Non-pigmented ciliary epithelial cell (primary cell): ENCODE data around the gene OPRL1.

ENCODE experiments used
- DNase-seq: peaks from one replicate; pipeline ENCODE4 v3.0.0-alpha.2; 2010; ENCODE audit warnings: low read depth

The OPRL1 gene

DNA sequence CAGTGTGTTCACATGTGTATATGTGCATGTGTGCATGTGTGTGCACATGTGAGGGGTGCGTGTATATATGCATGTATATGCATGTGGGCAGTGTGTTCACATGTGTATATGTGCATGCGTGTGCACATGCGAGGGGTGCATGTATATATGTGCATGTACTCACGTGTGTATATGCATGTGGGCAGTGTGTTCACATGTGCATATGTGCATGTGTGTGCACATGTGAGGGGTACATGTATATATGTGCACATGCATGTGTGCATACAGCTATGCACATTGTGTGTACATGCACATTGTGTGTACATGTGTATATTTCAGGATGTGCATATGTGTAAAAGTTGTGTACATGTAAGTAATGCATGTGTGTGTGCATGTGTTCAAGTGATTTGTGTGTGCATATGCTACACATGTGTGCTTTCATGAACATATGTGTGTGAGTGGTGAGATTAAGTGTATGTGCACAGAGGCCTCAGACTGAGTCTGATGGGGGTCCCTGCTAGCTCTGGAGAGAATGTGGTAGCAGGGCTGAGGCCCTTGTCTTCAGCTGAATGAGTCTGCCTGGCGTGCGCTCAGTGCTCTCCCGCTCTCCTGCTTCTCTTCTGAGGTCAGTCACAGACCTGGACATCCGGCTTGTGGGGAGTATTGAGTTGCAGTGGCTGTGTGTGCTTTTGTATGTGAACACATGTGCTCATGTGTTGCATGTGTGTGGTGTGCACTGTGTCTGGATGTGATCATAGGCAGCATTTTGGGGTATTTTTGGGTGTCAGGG, 64.4 kb downstream of the OPRL1 start:
- DNase-seq, result no peak

DNA sequence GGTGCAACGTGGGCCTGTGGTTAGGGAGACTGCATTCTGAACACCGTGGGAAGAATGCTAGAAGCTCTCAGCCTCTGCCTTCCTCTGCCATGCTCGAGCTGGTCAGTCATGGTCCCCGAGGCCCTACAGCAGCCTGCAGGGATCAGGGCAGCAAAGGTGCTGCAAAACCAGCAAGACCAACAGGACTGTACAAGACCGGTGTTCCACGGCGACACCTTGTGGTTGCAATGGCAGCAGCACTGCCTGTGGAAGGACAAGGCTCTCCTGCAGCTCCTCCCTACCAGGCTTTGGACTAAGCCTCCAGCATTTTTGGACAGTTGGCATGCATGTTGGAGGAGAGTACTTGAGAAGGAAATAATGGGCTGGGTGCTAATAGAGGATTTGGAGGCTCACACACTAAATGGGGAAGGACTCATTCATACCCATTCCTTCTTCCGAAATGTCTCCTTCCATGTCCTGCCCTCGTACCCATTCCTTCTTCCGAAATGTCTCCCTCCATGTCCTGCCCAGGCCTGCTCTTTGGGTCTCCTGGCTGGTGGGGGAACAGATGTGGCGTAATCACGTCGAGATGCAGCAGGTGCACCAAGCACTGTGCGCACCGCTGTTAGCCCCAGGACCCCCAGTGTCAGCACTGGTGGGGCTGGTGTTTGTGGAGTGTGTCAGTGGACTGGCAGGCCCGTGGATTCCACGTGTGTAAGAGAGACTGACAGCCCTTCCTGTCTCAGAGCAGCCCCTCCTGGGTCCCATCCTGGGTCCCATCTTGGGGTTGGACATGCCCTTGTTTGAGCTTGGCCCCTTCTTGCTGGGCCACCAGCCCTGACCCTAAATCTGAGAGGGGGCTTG, 65.8 kb downstream of the OPRL1 start:
- no peak for DNase-seq

DNA sequence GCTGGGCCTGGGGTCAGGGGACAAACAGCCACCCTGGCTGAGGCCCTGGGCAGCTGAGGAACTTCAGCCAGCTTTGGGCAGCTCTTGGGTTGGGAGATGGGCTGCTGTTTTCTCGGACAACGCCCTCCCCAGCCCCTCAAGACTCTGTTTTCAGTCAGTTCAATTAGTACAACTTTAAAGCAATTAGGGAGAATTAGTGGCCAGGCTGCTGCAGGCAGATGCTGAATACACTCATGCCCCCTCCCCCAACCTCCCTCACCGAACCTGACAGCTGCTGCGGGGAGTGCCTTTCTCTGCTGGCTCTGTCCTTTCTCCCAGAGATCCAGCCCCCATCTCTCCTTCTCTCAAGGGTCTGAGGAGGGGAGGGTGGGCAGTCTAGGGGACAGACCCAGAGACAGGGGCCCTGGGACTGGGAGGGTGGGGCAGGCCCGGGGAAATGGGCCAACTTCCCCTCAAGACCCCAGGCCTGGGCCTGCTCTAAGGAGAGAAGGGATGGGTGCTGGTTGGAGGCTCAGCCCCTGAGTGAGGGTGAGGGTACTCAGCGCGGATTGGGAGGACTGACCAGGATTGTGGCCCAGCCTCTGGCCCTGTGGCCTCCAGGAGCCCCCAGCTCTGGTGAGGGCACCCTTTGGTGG, 66.5 kb downstream of the OPRL1 start:
- no peak for DNase-seq

DNA sequence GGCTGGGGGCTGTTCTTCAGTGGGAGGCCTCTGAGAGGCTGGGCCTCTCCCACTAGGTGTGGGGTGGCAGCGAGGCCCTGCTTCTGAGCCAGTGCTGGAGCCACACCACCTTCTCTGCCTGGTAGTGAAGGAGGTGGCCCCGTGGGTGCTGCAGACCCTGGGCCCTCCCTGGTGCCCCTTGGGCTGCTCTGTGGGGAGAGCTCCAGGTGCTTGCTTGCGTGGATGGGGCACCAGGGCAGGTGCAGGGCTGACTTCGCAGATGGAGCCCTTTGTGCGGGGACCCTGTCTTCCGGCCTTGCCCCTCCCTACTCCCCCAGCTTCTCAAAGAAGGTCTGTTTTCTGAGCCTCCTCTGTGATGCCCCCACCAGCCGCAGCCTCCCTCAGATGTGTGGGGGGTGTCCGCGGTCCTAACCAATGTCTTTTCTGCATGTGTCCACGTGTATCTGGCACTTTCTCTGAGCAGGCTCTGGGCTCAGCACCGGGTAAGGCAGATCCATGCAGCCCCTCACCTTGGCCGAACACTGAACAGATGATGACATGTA, 67.1 kb downstream of the OPRL1 start:
- no peak for DNase-seq

DNA sequence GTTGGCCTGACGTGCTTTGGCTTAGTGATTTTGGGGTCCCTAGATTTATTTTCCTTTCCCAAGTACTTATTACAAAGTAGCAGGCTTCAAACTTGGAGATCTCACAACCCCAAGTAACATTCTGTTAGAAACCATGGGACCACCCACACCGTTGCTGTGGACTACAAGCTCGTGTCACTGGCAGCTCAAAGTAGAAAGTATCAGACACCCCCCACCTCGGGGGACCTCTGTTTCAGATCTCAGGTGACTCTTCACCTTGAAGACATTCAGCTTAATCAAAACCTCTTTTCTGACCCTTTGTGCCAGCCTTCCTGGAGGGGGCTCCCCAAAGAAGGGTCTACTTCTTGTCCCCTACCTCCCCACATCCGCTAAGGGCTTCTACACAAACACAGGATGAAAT, 68.7 kb downstream of the OPRL1 start:
- DNase-seq, result no peak

DNA sequence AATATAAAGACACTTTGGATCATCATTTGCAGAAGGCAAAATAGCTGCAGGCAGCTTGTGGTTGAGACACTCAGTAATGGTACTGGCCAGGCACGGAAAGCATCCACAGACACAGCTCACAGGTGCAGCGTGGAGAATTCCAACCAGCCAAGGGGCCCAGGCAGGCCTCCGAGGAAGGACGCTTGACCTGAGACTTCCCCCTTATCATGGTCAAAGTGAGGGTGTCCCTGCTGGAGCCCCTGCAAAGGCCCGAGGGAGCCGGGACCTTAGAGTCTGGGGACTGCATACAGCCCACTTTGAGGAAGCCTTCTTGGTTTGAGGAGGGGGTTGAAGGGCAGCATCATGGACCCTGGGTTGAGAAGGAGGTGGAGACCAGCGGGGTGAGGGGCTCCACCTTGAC, 69.3 kb downstream of the OPRL1 start:
- DNase-seq, result no peak

DNA sequence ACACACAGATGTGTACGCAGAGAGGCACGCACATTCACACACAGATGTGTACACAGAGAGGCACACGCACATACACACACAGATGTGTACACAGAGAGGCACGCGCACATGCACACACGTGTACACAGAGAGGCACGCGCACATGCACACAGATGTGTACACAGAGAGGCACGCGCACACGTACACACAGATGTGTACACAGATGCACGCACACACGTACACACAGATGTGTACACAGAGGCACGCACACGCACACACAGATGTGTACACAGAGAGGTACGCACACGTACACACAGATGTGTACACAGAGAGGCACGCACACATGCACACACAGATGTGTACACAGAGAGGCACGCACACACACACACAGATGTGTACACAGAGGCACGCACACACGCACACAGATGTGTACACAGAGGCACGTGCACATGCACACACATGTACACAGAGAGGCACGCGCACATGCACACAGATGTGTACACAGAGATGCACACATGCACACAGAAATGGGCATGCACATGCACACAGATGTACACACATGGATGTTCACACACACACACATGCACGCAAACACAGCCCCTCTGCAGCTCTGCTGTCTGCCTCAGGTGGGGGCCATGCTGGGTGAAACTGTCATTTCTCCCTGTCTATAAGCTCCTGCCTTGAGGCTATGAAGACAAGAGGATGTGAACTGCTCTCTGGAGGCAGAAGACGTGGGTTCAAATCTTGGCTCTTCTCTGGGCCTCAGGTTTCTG, 70.1 kb downstream of the OPRL1 start:
- no peak for DNase-seq
